HG02970 (cell line): ENCODE results near the gene PGBD5.

ENCODE experiments used
- ATAC-seq: cut with Tn5 transposase; IDR thresholded peaks from one replicate; pipeline ENCODE4 v1.9.1; 2021; ENCODE audit warnings: mild to moderate bottlenecking, moderate library complexity, moderate number of reproducible peaks; ENCODE audit not compliant: unreplicated experiment, low FRiP score

Gene PGBD5

DNA sequence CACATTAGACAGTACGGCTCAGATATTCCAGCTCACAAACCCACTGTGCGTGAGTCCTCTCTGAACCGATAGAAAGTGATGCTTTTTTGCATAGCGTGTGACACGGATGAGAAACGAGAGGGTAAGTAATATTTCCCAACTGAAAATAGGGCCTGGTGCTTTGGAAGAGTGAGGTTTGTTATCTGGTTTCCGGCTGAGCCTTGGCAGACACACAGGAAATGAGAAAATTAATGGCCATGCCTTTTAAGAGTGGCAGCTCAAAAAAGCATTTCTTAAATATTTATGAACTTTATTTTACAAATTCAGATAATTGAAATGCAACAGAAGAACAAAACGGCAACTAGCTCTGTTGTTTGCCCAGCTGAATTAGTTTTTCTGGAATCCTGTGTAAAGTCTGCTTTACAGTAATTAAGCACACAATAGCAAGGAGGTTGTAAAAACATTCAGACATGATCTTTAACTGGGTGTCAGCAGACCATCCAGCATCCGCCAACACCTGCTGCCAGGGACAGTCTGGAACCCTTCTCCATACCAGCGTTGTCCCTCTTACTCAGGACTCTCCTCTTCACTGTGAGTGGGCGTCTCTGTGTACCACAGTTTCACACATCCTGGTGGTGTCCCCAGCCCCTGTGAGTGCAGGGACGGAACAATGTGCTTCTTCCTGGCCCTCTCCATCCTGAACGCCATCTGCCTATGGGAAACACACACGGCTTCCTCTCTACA, 155.4 kb downstream of the PGBD5 start:
- ATAC-seq = no peak

DNA sequence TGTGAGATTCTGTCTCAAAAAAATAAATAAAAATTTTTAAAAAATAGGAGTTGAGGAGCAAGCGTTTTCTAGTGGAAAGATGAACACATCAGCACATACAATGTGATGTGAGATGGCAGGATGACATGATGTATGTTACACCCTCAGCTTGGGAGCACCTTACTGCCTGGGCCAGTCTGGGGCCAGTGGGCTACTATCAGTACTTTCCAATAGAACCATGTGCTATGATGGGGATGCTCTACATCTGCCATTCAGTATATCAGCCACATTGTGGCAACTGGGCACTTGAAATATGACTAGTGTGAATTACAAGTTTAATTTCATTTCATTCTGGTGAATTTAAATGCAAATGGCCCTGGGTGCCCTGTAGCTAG, 156.0 kb downstream of the PGBD5 start:
- no peak for ATAC-seq

DNA sequence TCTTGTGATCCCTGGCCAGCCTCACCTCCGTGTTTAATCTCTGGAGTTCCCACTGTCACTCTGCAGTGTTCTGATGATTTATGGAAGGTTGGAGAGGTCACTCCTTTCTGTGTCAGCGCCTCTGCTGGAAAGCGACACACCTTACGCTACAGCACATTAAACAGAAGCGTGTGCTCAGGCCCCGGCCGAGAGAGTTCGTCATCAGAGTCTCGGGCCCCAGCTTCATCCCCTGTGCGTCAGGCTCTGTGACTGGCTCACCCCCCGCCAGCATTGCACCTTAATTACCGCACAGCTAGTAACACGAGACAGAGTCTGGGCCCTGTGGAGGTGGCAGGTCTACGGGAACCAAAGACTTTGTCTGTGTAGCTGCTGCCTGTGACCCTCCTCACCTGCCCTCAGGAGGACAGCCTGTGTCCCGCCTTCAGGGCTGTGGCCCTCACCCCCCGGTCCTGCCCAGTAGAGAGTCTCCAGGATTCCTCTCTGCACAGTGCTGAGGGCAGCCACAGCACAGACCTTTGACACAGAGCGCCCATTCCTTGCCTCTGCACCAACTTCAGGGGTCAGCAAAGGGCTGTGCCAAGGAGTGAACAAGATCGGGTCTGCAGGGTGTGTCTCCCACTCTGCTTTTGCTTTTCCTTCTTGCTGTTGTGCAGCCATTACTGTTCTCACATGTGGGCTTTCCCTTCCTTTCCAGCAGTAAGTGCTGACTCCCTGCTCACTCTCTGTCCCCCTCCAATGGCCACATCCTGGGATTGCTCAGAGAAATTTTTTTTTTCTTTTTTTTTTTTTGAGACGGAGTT, 157.6 kb downstream of the PGBD5 start:
- ATAC-seq = no peak

DNA sequence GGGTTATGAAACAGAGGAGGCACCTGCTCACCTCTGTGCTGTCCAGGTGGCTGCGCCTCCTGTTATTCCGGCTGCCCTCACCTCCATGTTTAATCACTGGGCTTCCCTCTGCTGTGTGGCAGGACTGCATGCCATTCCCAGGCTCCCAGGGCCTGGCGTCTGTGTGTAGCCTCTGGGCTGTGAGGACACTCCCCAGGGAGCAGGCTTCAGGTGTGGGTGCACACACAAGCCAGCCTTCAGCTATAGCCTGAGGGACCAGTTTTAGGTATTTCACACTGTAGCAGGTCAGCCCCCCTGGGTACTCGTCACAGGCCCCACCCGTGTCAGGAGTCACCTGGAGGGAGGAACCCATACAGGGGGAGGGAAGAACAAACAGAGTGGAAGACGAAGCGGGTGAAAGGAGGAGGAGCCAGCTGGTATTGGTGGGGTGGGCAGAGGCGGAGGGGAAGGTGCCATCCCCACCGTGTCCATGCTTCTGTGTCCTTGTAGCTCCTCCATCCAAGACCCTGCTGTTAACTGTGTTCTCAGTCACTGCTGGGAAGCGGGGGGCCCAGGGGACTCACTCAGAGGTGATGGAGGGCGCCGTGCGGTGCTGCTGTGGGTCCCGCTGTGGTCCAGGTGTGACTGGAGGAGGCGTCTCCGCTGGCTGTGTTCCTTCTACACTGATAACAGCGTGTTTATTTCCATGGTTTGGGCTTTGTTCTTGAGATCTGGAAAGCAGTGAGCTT, 158.6 kb downstream of the PGBD5 start:
- ATAC-seq = no peak

DNA sequence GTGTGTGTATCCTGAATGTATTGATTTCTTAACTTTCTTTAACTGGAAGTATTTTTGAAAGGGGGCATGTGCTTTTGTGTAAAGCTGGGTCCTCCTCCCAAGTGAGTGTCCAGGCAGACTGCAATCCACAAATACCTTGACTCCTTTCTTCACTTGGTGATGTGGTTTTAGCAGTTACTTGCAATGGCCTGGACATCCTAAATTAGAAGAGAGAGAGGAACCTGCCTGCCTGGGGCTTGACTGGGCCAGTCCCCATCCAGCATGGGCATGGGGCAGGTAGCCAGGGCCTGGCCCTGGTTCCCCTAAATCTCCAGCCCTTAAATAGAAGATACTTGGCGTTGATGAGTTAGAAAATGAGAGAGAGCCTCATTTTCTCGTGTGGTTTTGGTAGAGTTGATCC, 159.7 kb downstream of the PGBD5 start:
- ATAC-seq = no peak

DNA sequence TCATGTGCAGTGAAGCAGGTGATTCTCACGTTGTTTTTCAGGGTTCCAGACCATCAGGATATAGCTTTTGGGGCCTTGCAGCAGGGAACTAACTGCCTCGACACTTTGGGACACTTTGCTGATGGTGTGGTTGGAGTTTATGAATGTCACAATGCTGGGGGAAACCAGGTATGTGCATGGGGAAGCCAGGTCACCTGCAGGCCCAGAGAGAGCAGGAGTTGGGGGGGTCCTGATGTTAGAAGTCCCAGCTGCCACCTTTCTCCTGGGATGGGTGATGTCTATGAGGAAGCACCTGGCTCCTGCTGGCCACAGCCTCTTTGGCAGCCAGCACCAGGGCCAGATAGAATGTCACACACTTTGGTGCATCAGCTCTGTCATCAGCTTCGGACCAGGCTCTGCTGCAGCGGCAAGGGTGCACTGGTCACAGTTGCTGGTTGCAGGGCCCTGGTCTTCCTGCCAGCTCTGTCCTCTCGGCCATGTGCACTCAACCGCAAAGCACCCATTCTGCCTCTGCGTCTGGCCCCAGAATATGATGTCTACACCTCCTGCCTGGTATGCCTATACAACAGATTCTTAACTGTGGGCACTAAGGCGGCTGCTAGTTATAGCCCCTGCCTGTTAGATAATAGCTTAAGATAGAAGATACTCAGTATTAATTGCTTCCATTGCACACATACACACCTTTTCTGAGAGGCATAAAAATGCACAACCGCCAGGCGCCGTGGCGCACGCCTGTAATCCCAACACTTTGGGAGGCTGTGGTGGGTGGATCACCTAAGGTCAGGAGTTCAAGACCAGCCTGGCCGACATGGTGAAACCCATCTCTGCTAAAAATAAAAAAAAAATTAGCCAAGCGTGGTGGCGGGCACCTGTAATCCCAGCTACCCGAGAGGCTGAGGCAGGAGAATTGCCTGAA, 160.7 kb downstream of the PGBD5 start:
- no peak for ATAC-seq
